ENCODE results near the gene KCNIP1.
A peak's percentile ranks its signal among the peaks of the same experiment; 100 is the strongest.

KCNIP1 gene

DNA sequence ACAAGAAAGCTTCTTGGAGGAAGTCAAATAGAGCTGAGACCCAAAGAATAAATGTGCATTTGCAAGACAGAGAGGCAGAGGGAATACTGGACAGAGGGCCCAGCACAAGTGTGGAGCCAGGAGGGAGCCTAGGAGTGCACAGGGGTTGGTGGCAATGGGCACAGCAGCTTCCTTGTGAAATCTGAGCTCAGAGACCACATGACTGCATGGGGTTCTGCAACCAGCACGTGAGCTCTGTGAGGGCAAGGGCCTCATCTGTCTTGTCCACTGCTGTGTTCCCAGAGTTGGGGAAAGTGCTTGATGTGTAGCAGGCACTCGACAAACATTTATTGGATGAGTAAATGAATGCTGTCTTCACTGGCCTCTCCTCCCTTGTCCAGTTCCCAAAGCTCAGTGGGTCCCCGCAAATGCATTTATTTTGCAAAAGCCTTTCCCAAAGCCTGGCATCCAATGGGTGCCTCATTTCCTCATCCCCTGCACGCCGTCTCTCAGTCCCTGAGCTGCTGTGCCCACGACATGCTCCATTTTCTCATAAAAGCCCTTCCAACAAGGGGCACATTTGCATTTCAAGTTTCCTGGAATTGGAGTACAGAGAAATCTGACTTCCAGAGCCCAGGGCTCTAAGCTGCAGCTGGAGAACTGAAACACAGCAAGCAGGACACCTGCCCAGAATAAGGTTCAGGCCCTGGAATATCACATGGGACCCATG lies 58.5 kb downstream of the KCNIP1 start:
- DNase-seq (ENCODE audit: low read depth in 2 of 3, low spot score in 1 of 3): no peak

DNA sequence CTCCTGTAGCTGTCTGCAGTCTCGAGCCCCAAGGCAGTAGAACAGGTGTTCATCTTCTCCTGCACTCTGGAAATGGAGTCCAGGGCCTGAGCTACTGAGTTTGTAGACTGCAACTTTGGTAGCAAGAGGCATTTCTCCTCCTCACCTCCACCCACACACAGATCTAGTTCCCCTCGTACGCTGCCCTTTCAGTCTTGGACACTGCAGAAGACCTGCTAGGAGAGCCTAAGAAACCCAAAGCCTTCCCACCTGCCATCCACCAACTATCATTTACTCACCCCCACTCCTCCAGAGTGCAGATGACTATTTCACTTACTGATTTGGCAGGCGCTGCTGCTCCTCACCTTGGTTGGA lies 59.0 kb downstream of the KCNIP1 start:
- DNase-seq (ENCODE audit: low read depth in 2 of 3, low spot score in 1 of 3): no peak

DNA sequence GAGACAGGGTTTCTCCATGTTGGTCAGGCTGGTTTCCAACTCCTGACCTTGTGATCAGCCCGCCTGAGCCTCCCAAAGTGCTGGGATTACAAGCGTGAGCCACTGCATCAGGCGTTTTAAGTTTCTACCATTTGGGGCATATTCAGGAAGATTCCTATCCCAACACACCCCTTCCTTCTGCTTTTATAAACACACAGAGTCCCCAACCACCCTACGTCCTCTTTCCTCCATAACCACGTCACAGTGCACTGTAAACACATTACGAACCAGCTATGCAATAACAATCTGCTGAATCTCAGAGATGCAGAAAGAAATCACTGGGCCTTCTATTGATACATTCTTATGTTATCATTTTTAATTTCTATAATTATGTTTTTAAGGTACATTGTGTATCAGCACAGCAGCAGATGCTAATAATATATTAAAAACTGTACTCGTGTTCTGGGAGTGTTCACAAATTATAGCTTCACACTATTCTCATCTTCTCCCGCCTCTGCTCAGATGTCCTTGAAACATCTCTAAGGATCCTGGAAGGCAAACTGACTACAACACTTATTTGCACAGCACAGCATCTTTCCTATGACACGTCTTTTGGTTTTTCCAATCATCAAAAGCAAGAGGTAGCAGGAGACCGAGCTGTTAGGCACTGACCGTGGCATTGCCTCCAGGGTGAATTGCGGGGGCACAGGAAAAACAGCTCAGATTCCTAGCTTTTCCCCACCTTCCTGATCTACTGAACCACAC lies 60.2 kb downstream of the KCNIP1 start:
- no peak for DNase-seq (ENCODE audit: low read depth in 2 of 3, low spot score in 1 of 3)

DNA sequence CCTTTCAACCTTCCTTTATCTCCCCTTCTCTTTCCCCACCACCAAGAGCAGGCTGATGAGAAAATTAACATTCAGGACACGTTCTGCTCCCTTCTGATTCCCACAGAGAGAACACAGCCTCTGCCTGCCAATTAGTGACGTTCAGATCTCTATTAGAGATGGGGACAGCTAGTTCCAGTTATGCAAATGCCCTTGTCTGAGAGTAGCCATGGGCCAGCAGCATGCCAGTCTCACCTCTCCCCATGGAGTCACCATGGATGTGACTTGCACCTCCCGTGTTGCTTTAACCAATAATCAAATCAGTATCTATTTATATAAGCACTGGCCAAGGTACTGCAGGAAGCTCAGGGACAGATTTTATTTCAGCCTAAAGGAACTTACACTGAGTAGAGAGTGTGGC lies 61.3 kb downstream of the KCNIP1 start:
- no peak for DNase-seq (ENCODE audit: low read depth in 2 of 3, low spot score in 1 of 3)

DNA sequence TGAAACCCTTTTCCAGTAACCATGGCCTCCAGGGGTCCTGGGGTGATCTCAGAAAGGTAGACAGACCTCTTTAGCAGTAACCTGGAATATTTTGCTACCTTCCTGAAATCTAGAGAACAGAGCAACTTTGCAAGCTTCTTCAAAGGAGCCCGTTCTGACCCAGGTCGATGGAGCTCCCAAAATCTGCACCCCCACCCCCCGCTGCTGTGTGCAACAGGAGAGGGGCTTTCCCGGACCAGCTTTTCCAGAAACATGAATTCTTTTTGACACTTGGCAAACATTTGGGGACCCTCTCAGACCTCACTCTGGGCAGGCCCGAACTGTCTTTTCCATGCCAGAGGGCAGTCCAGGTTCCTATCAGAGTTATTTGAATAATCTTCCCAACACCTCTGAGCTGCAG lies 65.3 kb downstream of the KCNIP1 start:
- DNase-seq (ENCODE audit: low read depth in 2 of 3, low spot score in 1 of 3): no peak

DNA sequence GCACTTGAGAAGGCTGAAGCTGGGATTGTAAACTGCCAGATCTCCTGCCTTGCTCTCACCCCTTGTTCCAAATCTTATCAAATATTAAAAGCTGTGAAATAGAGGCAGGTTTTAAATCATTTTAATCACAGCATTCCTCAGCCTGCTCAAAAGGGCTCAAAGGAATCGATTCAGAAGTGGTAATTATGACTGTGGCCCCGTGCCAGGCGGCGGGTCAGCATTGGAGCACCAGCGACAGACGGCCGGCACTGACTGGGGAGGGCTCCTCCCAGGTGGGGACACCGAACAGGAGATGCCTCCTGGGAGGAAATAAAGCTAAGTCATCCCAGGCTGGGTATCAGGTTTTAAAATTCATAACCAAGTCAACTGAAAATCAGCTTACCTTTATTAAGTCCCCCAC lies 66.7 kb downstream of the KCNIP1 start:
- DNase-seq (ENCODE audit: low read depth in 2 of 3, low spot score in 1 of 3): no peak

DNA sequence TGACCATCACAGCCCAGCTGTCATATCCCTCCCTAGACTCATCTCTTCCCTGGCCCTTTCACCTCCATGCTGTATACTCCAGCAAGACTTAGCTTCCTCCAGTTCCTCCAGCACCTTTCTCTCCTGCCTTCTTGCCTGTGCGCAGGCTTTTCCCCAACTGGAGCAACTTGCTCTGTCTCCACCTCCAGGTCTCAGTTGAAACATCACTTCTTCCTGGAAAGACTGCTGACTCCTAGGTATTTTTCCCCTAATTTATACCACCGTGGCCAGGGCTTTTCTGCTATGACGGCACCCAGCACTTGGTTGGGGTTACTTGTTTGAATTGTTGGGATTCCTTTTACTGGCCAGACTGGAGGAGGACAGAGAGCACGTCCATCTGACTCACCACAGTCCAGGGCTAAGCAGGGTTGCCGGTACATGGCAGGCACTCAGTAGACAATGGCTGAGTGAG lies 67.5 kb downstream of the KCNIP1 start:
- no peak for DNase-seq (ENCODE audit: low read depth in 2 of 3, low spot score in 1 of 3)

DNA sequence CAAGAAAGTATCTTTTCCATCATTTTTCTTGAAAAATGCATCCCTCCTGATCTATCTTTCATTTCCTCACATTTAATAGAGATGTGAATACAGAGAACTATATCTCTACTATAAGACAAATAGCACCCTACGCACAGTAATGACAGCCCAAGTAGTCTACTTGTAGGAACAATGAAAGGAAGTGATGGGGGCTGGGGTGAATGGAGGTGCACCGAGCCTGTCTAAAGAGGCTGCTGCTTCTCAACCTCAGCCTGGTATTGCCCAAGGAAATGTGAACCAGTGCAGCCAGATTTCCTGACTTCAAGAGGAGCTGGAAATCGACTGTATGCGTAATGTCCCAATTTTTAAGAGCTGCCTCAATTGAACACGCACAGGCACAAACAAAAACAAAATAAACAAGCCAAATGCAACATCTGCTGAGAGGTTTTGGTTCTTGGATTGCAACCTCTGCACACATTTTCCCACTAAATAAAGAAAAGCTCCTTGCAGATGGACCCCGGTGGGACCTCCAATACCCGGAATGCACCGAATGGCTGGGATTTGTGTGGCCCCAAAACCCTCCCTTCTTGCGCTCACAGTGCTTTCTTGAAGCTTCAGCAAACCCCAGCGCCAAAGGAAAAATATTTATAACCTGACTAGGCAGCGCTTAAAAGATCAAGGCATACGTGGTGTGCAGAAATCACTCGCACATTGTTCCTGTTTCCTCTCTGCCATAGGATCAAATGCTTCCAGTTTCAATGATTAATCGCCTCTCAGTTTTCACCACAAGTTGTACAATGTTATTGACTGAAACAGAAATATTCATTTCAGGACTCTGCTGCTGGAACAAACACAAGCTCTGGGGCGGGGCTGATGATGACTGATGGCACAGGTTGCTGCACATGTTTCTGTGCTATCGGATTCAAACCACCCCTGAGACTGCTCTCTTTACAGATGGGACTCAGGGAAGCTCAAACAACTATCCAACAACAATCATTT lies 68.3 kb downstream of the KCNIP1 start:
- DNase-seq (ENCODE audit: low read depth in 2 of 3, low spot score in 1 of 3): peak; percentile 69 to 76 (median 74)

DNA sequence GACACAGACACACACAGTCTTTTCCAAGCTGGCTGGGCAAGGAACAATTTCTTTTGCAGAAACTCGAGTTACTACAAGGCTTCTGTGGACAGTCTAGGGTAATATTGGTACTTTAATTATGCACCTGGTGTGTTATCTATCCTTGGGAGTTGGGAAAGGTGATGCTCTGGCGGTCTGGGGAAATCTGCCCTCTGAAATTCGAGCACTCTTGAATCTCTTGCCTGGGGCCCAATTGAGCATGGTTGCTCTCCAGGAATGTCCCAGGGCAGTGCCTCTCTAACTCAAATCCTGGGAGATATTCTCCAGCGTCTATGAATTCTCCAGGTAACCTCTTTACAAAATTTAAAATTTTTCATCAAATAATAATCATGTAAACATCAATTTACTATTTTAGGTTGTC lies 69.3 kb downstream of the KCNIP1 start:
- DNase-seq (ENCODE audit: low read depth in 2 of 3, low spot score in 1 of 3): no peak

GRCh38 chr5:170573660-170574059 lies 69.8 kb downstream of the KCNIP1 start:
- DNase-seq (ENCODE audit: low read depth in 2 of 3, low spot score in 1 of 3): no peak

DNA sequence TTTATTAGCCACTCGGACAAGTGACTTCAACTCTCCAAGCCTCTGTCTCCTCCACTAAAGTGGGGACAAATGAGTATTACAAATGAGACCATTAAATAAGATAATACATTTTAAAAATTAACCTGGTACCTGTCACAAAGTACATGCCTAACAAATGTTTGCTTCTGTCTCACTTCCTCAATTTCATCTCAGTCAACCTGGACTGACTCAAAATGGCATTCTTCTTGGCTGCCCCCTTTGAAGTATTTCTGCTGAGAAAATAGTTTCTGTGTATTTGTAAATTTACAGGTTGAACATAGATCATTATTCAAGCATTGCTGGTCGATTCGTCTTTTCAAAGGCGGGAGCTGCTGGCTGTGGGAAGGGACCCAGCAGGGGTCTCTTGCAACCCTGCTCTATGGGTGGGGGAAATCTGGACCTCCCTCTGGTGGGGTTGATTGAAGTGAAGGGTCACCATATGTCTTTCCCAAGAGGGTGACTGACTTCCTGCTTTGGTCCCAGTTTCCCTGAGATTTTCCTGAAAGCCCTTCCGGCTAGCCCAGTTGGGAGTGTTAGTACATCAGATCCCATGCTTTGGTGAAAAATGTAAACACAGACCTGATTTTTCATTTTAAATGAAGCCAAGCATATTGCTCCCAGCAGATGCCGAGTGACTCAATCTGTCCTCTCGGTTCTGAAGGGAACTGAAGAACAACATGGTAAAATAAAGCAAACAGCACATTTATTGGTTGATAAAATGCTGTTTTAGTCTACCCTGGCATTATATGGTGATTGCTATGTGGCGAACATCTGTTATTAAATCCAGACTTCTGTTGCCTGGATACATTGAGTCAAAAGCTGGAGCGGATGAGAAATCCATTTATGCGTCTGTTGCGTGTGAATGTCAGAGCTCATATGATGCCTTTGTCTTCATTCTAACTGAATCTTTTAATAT lies 73.0 kb downstream of the KCNIP1 start:
- DNase-seq (ENCODE audit: low read depth in 2 of 3, low spot score in 1 of 3): no peak

- no peak for DNase-seq (ENCODE audit: low read depth in 2 of 3, low spot score in 1 of 3)
Measured at GRCh38 chr5:170579601-170580000, 75.8 kb downstream of the KCNIP1 start.

DNA sequence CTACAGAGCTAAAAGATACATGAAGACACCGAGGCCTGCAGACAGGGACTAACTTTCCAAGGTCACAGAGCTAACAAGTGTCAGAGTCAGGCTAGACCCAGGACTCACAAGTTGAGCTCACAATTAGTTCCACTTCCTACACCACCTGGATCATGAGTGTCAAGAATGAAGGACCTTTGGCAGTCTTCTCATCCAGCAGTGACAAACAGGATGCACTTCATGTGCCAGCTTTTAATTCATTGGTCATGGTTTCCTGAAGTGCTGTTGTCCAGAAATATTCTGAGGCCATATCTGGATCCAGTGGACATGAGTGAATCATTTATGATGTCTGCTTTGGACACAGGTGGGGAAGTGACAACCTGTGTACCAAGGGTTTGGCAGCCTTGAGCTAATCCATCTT lies 77.4 kb downstream of the KCNIP1 start:
- no peak for DNase-seq (ENCODE audit: low read depth in 2 of 3, low spot score in 1 of 3)

- no peak for DNase-seq (ENCODE audit: low read depth in 2 of 3, low spot score in 1 of 3)
Measured at GRCh38 chr5:170582644-170583330, 79.0 kb downstream of the KCNIP1 start.

GRCh38 chr5:170584003-170584402 lies 80.2 kb downstream of the KCNIP1 start:
- no peak for DNase-seq (ENCODE audit: low read depth in 2 of 3, low spot score in 1 of 3)

GRCh38 chr5:170584450-170585058 lies 80.7 kb downstream of the KCNIP1 start:
- DNase-seq (ENCODE audit: low read depth in 2 of 3, low spot score in 1 of 3): no peak

DNA sequence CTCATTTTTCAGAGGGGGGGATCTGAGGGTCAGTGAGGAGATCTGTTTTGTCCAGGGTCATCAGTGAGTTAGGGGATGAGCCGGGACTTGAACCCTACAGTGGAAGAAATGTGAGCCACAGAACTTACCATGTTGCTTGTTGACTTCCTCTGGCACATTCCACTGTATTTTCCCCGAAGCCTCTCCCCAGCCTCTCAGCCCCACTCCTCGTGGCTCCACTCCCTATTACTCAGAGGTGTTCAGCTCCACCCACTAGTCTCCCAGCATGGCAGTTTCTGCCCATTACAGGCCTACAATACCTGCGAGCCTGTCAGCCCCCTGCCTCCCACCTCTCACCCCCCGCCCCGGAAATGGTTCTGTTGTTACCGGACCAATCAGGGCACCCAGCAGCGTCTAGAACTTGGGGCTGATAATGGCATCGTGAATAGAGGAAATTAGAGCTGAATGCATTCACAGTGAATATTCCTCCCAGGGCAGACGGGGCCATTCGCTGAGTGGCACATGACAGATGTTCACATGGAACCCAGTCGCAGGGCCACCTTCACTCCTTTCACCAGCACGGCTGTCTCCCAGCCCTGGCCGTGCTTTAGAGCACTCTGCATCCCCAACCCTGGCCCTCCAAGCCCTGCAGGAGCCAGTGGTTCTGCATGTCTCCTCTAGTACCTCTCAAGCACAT lies 81.6 kb downstream of the KCNIP1 start:
- DNase-seq (ENCODE audit: low read depth in 2 of 3, low spot score in 1 of 3): no peak

- no peak for DNase-seq (ENCODE audit: low read depth in 2 of 3, low spot score in 1 of 3)
Measured at GRCh38 chr5:170587808-170588207, 84.0 kb downstream of the KCNIP1 start.

GRCh38 chr5:170589643-170590042 lies 85.8 kb downstream of the KCNIP1 start:
- DNase-seq (ENCODE audit: low read depth in 2 of 3, low spot score in 1 of 3): no peak
